ENCODE results near the gene SMYD1.

The SMYD1 gene

GRCh38 chr2:88057437-88057844 is 10.2 kb upstream of the SMYD1 start:
- no peak for DNase-seq

GRCh38 chr2:88058191-88058590 is 9.4 kb upstream of the SMYD1 start:
- DNase-seq, result no peak

GRCh38 chr2:88059979-88060906 is 7.4 kb upstream of the SMYD1 start:
- peak; percentile 59 for DNase-seq

- no peak for DNase-seq
Measured at GRCh38 chr2:88060907-88061275, 6.7 kb upstream of the SMYD1 start.

- DNase-seq, result no peak
Measured at GRCh38 chr2:88061295-88061694, 6.3 kb upstream of the SMYD1 start.

GRCh38 chr2:88066543-88066942 is 1.1 kb upstream of the SMYD1 start:
- DNase-seq, result no peak

GRCh38 chr2:88067189-88067588 is 436 bp upstream of the SMYD1 start:
- DNase-seq, result no peak

GRCh38 chr2:88068044-88068443 is 419 bp downstream of the SMYD1 start:
- no peak for DNase-seq

- no peak for DNase-seq
Measured at GRCh38 chr2:88069117-88069516, 1.5 kb downstream of the SMYD1 start.

- no peak for DNase-seq
Measured at GRCh38 chr2:88070055-88070454, 2.4 kb downstream of the SMYD1 start.

- DNase-seq, result no peak
Measured at GRCh38 chr2:88071365-88071764, 3.7 kb downstream of the SMYD1 start.

- DNase-seq, result no peak
Measured at GRCh38 chr2:88074150-88074549, 6.5 kb downstream of the SMYD1 start.

- DNase-seq, result no peak
Measured at GRCh38 chr2:88074854-88075292, 7.2 kb downstream of the SMYD1 start.

- no peak for DNase-seq
Measured at GRCh38 chr2:88077080-88077479, 9.5 kb downstream of the SMYD1 start.

GRCh38 chr2:88078643-88079172 is 11.1 kb downstream of the SMYD1 start:
- no peak for DNase-seq

GRCh38 chr2:88080545-88080944 is 12.9 kb downstream of the SMYD1 start:
- no peak for DNase-seq

- no peak for DNase-seq
Measured at GRCh38 chr2:88081924-88082608, 14.4 kb downstream of the SMYD1 start.

- DNase-seq, result no peak
Measured at GRCh38 chr2:88082781-88083180, 15.2 kb downstream of the SMYD1 start.

GRCh38 chr2:88085099-88085498 is 17.5 kb downstream of the SMYD1 start:
- DNase-seq, result no peak

- DNase-seq, result no peak
Measured at GRCh38 chr2:88085602-88086001, 18.0 kb downstream of the SMYD1 start.

GRCh38 chr2:88086401-88086800 is 18.8 kb downstream of the SMYD1 start:
- DNase-seq, result no peak

- no peak for DNase-seq
Measured at GRCh38 chr2:88087073-88087472, 19.4 kb downstream of the SMYD1 start.

GRCh38 chr2:88087763-88088162 is 20.1 kb downstream of the SMYD1 start:
- DNase-seq, result no peak

- no peak for DNase-seq
Measured at GRCh38 chr2:88088999-88089398, 21.4 kb downstream of the SMYD1 start.

All from NCI-H345 (cell line).